Activated CD8-positive, alpha-beta memory T cell treated with anti-CD3 and anti-CD28 coated beads, Interleukin-2, amount 50 U/mL, for 1 hour (primary cell): Measurements from ENCODE around the gene NETO1.

Experiments
- DNase-seq: peaks from one replicate; pipeline ENCODE4 v3.0.0-alpha.2; 2020; ENCODE audit errors: extremely low read depth

NETO1 gene

GRCh38 chr18:72727038-72727655, 140.6 kb downstream of the NETO1 start:
- DNase-seq, result no peak

GRCh38 chr18:72726201-72726600, 141.6 kb downstream of the NETO1 start:
- DNase-seq, result no peak

GRCh38 chr18:72721330-72721729, 146.5 kb downstream of the NETO1 start:
- no peak for DNase-seq

GRCh38 chr18:72720116-72720515, 147.7 kb downstream of the NETO1 start:
- no peak for DNase-seq

GRCh38 chr18:72704202-72704601, 163.6 kb downstream of the NETO1 start:
- no peak for DNase-seq

- no peak for DNase-seq
Measured at GRCh38 chr18:72700961-72701710, 166.7 kb downstream of the NETO1 start.

GRCh38 chr18:72697706-72698105, 170.1 kb downstream of the NETO1 start:
- no peak for DNase-seq

GRCh38 chr18:72692595-72692994, 175.2 kb downstream of the NETO1 start:
- DNase-seq, result no peak
